ENCODE results near the gene GPI. TPM values are rescaled to one million over a fixed set of nuclear protein-coding genes. Genes with fewer than 3 reads are reported as not detected.

The GPI gene
- total and polyA plus RNA-seq, 5 donors, result 285 to 456 (median 391) TPM

DNA sequence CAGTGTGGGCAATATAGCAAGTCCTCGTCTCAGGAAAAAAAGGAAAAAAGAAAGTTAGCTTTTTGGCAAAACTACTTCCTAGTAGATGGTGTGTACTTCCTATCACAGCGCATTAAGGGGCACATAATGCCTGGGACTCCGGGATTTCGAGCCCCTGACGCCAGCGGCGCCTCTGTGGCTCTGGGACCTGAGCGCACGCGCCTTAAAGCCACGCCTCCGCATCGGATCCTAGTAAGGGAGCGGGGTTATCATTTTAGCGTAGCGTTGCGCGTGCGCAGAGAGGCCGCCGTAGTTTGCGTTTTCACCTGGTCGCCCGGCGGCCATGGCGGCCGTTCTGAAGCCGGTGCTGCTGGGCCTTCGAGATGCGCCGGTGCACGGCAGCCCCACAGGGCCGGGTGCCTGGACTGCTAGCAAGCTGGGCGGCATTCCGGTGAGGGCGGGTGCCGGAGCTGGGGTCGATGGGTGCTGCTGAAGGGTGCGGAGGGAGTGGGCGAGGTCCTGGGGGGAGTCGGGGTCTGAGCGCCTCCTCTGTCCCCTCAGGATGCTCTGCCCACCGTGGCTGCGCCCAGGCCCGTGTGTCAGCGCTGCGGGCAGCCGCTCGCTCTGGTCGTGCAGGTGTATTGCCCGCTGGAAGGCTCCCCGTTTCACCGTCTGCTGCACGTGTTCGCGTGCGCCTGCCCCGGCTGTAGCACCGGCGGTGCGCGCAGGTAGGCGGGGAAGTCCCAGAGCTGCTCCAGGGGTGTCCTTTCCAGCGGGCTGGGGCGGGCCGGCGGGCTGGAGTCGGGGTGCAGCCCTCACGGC lies 39.3 kb downstream of the GPI start, which contains the start of gene PDCD2L:
Gene PDCD2L (plus strand): TSS at position 291 of the 801 bp plus-strand sequence. CDS start 32 bp downstream, at position 323.
- Histone ChIP-seq H3K27me3 (ENCODE audit: control insufficient read depth, insufficient read depth) (no peaks in the 10 kb centered on the region), H3K9me3 (ENCODE audit: control insufficient read depth, low read length) (no peaks in the 10 kb centered on the region), H3K4me1 (ENCODE audit: control insufficient read depth, insufficient read depth, low read length) (no peaks in the 10 kb centered on the region), H3K4me3 (ENCODE audit: low read length) (peak within 1 kb of the TSS; percentile 47), H3K27ac (ENCODE audit: low read length) (no peak within 1 kb of the TSS)
- WGBS, result under 1% methylated on average over 69 of the region's 69 CpGs
- DNase-seq, result peak; percentile 95 to 98 (median 96)
- ATAC-seq, result peak; percentile 93 to 95
- intact Hi-C loops (cut with DNase I), result no loop called here

DNA sequence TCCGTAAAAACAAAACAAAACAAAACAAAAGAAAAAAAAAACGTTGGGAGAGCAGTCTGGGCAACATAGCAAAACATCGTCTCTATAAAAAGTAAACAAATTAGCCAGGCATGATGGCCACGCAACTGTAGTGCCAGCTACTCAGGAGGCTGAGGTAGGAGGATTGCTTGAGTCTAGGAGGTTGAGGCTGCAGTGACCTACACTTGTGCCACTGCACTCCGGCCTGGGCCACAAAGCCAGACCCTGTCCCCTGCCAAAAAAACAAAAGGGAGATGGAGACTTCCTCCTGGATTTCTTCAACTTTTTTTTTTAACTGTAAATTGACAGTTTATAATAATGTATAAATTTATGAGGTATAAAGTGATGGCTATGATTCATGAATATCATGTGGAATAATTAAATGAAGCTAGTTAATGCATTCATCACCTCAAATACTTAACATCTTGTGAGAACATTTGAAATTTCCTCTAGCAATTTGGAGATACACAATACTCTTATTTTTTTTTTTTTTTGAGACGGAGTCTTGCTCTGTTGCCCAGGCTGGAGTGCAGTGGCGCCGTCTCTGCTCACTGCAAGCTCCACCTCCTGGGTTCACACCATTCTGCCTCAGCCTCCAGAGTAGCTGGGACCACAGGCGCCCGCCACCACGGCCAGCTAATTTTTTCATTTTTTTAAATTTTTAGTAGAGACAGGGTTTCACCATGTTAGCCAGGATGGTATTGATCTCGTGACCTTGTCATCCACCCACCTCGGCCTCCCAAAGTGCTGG lies 41.1 kb downstream of the GPI start:
- 88% methylated on average over 13 of the region's 13 CpGs for WGBS
- no peak for ATAC-seq
- Histone ChIP-seq H3K9me3 (ENCODE audit: control insufficient read depth, low read length) (no peaks in the 10 kb centered on the region), H3K4me1 (ENCODE audit: control insufficient read depth, insufficient read depth, low read length) (no peaks in the 10 kb centered on the region), H3K4me3 (ENCODE audit: low read length) (no peak overlapping the region), H3K27ac (ENCODE audit: low read length) (no peak overlapping the region), H3K27me3 (ENCODE audit: control insufficient read depth, insufficient read depth) (no peaks in the 10 kb centered on the region)
- intact Hi-C loops (cut with DNase I), result no loop called here
- DNase-seq, result no peak

DNA sequence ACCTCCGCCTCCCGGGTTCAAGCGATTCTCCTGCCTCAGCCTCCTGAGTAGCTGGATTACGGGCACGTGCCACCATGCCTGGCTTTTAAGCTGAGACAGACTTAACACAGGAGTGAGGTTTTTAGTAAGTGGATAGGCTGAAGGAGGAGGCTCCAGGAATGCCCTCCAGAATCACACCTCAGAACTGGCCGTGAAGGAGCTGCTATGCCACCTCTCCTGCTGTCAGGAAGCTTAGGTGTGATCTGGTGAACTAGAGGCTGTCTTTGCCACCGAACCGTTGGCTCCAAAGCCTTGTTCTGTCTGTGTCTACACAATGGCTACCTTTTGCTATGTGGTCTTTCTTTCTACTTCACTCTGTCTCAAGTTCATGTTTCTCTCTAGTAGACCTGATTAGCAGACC lies 43.4 kb downstream of the GPI start:
- Histone ChIP-seq H3K9me3 (ENCODE audit: control insufficient read depth, low read length) (no peaks in the 10 kb centered on the region), H3K27ac (ENCODE audit: low read length) (no peak overlapping the region), H3K27me3 (ENCODE audit: control insufficient read depth, insufficient read depth) (no peaks in the 10 kb centered on the region), H3K4me1 (ENCODE audit: control insufficient read depth, insufficient read depth, low read length) (no peaks in the 10 kb centered on the region), H3K4me3 (ENCODE audit: low read length) (no peak overlapping the region)
- WGBS, result 69% methylated on average over 8 of the region's 8 CpGs
- DNase-seq, result no peak
- intact Hi-C loops (cut with DNase I), result no loop called here
- ATAC-seq, result no peak

DNA sequence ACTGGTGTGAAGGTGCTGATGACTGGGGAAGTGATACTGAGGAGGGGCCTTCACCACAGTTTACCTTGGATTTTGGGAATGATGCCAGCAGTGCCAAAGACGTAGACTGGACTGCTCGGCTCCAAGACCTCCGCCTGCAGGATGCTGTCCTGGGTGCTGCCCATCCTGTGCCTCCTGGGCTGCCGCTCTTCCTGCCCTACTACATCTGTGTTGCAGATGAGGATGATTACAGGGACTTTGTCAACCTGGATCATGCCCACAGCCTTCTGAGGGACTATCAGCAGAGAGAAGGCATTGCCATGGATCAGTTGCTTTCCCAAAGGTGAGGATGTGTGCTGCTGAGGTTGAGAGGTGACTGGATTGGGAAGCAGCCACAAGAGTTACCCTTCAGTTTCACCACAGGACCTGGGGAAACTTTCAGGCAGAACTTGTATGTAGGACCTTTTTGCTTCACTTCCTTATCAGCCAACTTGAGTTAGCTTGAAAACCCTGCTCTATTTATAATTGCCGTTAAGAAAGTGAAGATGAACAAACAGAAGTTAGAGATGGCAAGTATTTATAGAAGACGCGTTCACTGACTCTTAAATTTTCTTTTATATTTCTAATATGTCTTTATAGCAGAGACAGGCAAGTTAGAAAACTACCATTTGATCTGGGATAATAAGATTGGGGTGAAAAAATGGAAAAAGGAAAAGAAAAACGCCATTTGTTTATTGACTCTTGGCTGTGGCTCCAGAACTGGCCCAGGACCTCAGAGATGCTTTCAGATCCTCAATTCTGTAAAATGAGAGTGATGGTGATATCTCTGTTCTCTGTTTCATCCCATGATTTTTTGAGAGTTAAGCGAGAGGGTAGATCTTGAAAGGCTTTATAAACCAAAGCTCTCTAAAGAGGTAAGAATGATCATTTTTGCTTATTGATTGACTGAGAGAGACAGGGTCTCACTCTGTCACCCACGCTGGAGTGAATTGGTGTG lies 44.5 kb downstream of the GPI start:
- 81% methylated on average over 10 of the region's 10 CpGs for WGBS
- ATAC-seq (no peak), DNase-seq (no peak)
- Histone ChIP-seq H3K27me3 (ENCODE audit: control insufficient read depth, insufficient read depth) (no peaks in the 10 kb centered on the region), H3K4me3 (ENCODE audit: low read length) (no peak overlapping the region), H3K9me3 (ENCODE audit: control insufficient read depth, low read length) (no peaks in the 10 kb centered on the region), H3K4me1 (ENCODE audit: control insufficient read depth, insufficient read depth, low read length) (no peaks in the 10 kb centered on the region), H3K27ac (ENCODE audit: low read length) (no peak overlapping the region)
- intact Hi-C loops (cut with DNase I), result no loop called here

DNA sequence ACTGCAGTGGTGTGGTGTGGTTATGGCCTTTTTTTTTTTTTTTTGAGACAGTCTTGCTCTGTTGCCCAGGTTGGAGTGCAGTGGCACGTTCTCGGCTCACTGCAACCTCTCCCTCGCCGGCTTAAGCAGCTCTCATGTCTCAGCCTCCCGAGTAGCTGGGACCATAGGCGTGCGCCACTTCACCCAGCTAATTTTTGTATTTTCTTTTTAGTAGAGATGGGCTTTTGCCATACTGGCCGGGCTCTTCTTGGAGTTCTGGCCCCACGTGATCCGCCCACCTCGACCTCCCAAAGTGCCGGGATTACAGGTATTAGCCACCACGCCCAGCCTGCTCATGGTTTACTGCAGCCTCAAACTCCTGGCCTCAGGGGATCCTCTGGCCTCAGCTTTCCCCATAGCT lies 46.2 kb downstream of the GPI start:
- DNase-seq, result no peak
- intact Hi-C loops (cut with DNase I), result no loop called here
- 98% methylated on average over 13 of the region's 13 CpGs for WGBS
- Histone ChIP-seq H3K27me3 (ENCODE audit: control insufficient read depth, insufficient read depth) (no peaks in the 10 kb centered on the region), H3K4me3 (ENCODE audit: low read length) (no peak overlapping the region), H3K9me3 (ENCODE audit: control insufficient read depth, low read length) (no peaks in the 10 kb centered on the region), H3K4me1 (ENCODE audit: control insufficient read depth, insufficient read depth, low read length) (no peaks in the 10 kb centered on the region), H3K27ac (ENCODE audit: low read length) (no peak overlapping the region)
- ATAC-seq, result no peak

DNA sequence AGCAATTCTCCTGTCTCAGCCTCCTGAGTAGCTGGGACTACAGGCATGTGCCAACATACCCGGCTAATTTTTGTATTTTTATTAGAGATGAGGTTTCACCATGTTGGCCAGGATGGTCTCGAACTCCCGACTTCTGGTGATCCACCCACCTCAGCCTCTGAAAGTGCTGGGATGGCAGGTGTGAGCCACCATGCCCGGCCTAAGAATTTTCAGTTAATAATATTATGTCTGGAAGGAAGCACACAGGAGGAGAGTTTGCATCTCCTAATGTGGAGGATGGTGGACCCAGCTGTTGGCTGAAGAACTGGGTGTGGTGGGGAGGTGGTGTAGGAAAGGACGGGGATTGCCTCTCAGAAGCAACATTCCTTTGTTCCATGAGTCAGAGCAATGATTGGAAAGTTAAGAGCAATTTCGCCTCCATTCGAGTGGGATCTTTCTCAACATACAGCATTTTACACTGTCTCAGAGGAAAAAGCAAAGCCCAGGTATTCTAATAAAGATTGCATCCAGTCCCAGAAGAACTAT lies 51.1 kb downstream of the GPI start:
- Histone ChIP-seq H3K27ac (ENCODE audit: low read length) (no peak overlapping the region), H3K4me3 (ENCODE audit: low read length) (no peak overlapping the region), H3K4me1 (ENCODE audit: control insufficient read depth, insufficient read depth, low read length) (no peaks in the 10 kb centered on the region), H3K27me3 (ENCODE audit: control insufficient read depth, insufficient read depth) (no peaks in the 10 kb centered on the region), H3K9me3 (ENCODE audit: control insufficient read depth, low read length) (no peaks in the 10 kb centered on the region)
- ATAC-seq, result no peak
- intact Hi-C loops (cut with DNase I), result no loop called here
- 96% methylated on average over 7 of the region's 7 CpGs for WGBS
- DNase-seq, result no peak

DNA sequence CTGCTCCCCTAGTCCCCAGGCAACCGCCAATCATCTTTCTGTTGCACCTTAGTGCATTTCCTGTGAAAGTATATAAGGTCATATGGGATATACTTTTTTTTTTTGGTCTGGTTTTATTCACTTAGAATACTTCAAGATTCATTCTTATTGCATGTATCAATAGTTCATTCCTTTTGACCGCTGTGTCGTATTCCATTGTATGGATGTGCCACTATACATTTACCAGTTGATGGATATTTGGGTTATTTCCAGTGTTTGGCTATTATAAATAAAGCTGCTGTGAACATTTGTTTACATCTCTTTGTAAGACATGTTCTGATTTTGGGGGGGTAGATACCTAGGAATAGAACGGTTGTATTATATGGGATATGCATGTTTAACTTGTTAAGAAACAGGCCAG lies 53.3 kb downstream of the GPI start:
- no peaks in the 10 kb centered on the region for H3K27me3 ChIP-seq (ENCODE audit: control insufficient read depth, insufficient read depth)
- intact Hi-C loops (cut with DNase I), result no loop called here
- no peak overlapping the region for H3K27ac ChIP-seq (ENCODE audit: low read length)
- WGBS, result 96% methylated on average over 4 of the region's 4 CpGs
- H3K9me3 ChIP-seq (ENCODE audit: control insufficient read depth, low read length), result no peaks in the 10 kb centered on the region
- H3K4me1 ChIP-seq (ENCODE audit: control insufficient read depth, insufficient read depth, low read length), result no peaks in the 10 kb centered on the region
- no peak for DNase-seq
- no peak for ATAC-seq
- H3K4me3 ChIP-seq (ENCODE audit: low read length), result no peak overlapping the region

DNA sequence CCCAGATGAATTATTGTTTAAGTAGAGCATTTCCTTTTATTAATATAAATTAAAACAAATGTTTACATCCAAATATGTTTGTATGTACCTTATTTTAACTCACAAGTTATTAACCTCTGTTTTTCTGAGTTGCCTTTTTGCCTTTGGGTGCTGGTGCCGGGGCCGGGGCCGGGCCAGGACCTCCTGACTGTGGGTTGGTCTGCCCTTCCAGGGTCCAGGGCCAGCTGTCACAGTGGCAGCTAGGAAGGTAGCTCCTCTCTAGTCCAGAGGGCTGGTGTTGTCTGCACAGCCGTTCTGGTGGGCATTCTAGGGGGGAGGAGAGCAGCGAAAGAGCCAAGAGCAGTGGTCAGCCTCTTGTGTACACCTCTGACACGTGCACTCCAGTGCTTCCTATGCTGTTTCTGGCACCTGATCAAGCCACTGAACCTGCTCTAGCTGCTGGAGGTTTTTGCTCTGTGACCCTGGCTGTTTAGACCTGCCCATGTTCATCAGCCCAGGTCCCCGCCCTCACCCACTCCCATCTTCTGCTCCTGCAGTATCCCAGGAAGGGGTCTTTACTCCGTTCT lies 61.2 kb downstream of the GPI start:
- H3K27me3 ChIP-seq (ENCODE audit: control insufficient read depth, insufficient read depth), result no peaks in the 10 kb centered on the region
- no peak overlapping the region for H3K27ac ChIP-seq (ENCODE audit: low read length)
- no peak for ATAC-seq
- intact Hi-C loops (cut with DNase I), result no loop called here
- WGBS, result 89% methylated on average over 8 of the region's 8 CpGs
- H3K4me3 ChIP-seq (ENCODE audit: low read length), result no peak overlapping the region
- H3K9me3 ChIP-seq (ENCODE audit: control insufficient read depth, low read length), result no peaks in the 10 kb centered on the region
- no peak for DNase-seq
- H3K4me1 ChIP-seq (ENCODE audit: control insufficient read depth, insufficient read depth, low read length), result no peaks in the 10 kb centered on the region

DNA sequence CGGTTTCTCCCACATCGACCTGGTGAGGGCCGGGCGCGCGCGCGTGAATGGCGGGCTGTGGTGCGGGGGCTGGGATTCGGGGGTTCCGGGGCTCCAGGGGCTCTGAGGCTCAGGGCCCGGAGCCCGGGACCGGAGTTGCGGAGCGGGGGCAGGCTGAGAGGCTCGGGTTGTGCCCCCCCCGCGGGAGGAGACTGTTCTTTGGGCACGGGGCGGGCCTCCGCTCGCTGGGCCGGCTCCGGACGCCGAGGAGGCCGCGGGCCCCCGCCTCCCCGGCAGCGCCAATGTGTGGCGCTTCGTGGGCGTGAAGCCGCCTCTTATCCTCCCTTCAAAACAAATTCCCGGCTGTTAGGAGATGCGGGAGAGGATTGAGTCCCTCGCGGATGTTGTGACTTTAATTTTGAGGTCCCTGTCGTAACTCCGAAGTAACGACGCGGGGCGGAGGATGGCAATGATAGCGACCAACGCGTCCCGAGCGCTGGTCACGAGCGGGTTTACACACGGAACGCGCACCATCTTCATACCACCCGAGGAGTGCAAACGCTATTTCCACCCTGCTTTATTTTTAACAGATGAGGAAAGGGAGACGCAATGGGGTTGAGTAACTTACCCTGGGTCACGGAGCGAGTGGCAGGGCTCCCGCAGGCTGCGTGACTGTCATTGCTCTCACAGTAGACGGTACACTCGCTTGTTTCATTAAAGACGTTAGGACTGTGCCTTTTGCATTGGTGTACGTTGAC lies 63.7 kb downstream of the GPI start:
- H3K4me3 ChIP-seq (ENCODE audit: low read length), result peak overlapping the region; percentile 95
- peak; percentile 49 to 79 (median 79) for DNase-seq
- intact Hi-C loops (cut with DNase I), result no loop called here
- no peaks in the 10 kb centered on the region for H3K27me3 ChIP-seq (ENCODE audit: control insufficient read depth, insufficient read depth)
- WGBS, result under 1% methylated on average over 68 of the region's 68 CpGs
- no peaks in the 10 kb centered on the region for H3K9me3 ChIP-seq (ENCODE audit: control insufficient read depth, low read length)
- H3K4me1 ChIP-seq (ENCODE audit: control insufficient read depth, insufficient read depth, low read length), result no peaks in the 10 kb centered on the region
- H3K27ac ChIP-seq (ENCODE audit: low read length), result peak overlapping the region; percentile 78
- ATAC-seq, result peak; percentile 71 to 85

DNA sequence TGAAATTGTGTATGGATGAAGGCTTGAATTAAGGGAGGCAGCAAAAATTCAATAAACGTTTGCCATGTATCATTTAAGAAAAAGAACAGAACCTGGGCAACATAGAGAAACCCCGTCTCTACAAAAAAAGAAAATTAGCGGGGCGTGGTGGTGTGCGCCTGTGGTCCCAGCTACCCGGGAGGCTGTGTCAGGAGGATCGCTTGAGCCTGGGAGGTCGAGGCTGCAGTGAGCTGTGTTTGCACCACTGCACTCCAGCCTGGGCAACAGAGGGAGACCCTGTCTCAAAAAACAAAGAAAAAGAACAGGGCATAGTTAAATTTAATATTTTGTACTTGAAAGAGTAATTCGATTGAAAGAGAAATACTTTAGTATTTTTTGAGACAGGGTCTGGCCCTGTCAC lies 64.6 kb downstream of the GPI start:
- intact Hi-C loops (cut with DNase I), result no loop called here
- no peaks in the 10 kb centered on the region for H3K4me1 ChIP-seq (ENCODE audit: control insufficient read depth, insufficient read depth, low read length)
- peak overlapping the region; percentile 95 for H3K4me3 ChIP-seq (ENCODE audit: low read length)
- H3K9me3 ChIP-seq (ENCODE audit: control insufficient read depth, low read length), result no peaks in the 10 kb centered on the region
- ATAC-seq (no peak), DNase-seq (no peak)
- H3K27ac ChIP-seq (ENCODE audit: low read length), result no peak overlapping the region
- no peaks in the 10 kb centered on the region for H3K27me3 ChIP-seq (ENCODE audit: control insufficient read depth, insufficient read depth)
- WGBS, result 78% methylated on average over 9 of the region's 9 CpGs

Measured in right cardiac atrium (tissue), 5 donors.